Stomach (tissue), 4 donors: Measurements from ENCODE around the gene NKAP.
"Not testable (repeated sequence)": the region's sequence is repeated elsewhere in the genome, so short reads cannot be mapped to it uniquely, and the experiment has no call there.

Source experiments
- CTCF ChIP-seq, 7 experiments: fragments of 450-650 bp in 4 of 7; fragments of 200-600 bp in 3 of 7; sonication (generic) in 3 of 7; IDR thresholded peaks; one replicate each; pipeline ENCODE4 v1.5.1; 2016 to 2019; ENCODE audit warnings: antibody characterized with exemption in 7 of 7, control low read depth in 2 of 7, mild to moderate bottlenecking in 1 of 7
- EP300 ChIP-seq: sonication (generic); formaldehyde crosslinking; IDR thresholded peaks from one replicate; pipeline ENCODE4 v1.6.1; 2017; ENCODE audit warnings: antibody characterized with exemption
- POLR2A ChIP-seq, 4 donors: fragments of 450-650 bp; IDR thresholded peaks; one replicate each; pipeline ENCODE4 v1.6.1; 2016; ENCODE audit warnings: antibody characterized with exemption in 4 of 4, control low read depth in 2 of 4, mild to moderate bottlenecking in 1 of 4, moderate library complexity in 1 of 4
- POLR2AphosphoS5 ChIP-seq, 3 donors: sonication (generic); formaldehyde crosslinking; IDR thresholded peaks; one replicate each; pipeline ENCODE4 v1.6.1; 2016; ENCODE audit warnings: antibody characterized with exemption in 3 of 3

GRCh38 chrX:119890626-119891025, 52.9 kb downstream of the NKAP start:
- not testable (repeated sequence) for TF ChIP-seq CTCF (IDR thresholded peaks at IDR 0.05); POLR2A (IDR thresholded peaks at IDR 0.05); EP300; POLR2AphosphoS5 (IDR thresholded peaks at IDR 0.05)
